ENCODE measurements around the gene SLC8B1.

The SLC8B1 gene

GRCh38 chr12:113318900-113319628, 15.8 kb downstream of the SLC8B1 start:
- no peak for DNase-seq

- no peak for DNase-seq
These were observed 16.8 kb downstream of the SLC8B1 start for GRCh38 chr12:113318046-113318656.

DNA sequence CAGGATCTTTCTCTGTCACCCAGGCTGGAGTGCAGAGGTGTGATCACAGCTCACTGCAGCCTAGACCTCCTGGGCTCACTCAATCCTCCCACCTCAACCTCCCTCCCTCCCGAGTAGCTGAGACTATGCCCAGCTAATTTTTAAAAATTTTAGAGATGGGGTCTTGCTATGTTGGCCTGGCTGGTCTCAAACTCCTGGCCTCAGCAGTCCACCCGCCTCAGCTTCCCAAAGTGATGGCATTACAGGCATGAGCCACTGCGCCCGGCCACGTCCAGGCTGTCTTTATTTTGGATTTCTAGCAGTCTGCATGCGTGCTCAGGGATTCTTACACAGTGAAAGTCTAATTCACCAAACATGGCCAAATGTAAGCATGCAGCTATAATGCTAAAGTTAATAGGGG, 17.8 kb downstream of the SLC8B1 start:
- DNase-seq = no peak

- no peak for DNase-seq
These were observed 18.8 kb downstream of the SLC8B1 start for GRCh38 chr12:113316155-113316554.

GRCh38 chr12:113315358-113315757, 19.6 kb downstream of the SLC8B1 start:
- DNase-seq = no peak

DNA sequence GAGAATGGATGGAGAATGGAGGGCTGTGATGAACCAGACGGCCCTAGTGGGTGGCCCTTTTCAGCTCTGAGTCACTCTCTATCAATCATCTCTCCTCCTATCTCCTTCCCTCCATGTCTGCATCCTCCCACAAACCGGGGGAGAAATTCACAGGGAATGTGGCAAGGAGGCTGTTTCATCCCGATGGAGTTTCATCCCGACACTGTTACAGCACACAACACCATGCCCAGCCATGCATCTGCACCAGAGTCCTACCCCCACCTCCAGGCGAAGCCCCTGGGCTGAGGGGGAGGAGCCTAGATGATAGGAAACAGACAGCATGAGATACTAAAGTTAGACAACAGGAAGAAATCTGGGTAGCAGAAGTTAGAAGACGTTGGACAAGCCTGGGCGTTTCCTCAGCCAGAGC, 20.8 kb downstream of the SLC8B1 start:
- DNase-seq = no peak

- DNase-seq = no peak
These were observed 24.4 kb downstream of the SLC8B1 start for GRCh38 chr12:113310489-113310888.

GRCh38 chr12:113306382-113306781, 28.5 kb downstream of the SLC8B1 start:
- DNase-seq = no peak

DNA sequence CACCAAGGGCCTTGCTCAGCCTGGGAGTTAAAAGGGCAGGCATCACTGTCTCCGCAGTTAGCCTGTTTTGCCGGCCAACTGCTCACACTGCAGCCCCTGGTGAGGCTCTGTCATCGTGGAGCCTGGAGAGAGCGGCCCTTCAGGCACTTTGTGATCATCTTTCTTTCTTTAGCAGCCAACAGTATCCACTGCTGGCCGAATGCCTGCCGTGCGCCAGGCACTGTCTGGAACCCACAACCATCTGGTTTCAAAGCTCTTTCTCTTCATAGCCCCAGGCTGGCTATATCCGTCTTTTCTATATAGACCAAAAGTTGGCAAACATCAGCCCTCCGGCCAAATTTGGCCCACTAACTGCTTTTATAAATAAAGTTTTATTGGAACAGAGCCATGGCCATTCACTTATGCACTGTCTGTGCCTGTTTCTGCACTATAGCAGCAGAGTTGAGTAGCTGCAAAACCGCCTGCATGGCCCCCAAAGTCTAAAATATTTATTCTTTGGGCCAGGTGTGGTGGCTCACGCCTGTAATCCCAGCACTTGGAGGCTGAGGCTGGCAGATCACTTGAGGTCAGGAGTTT, 29.5 kb downstream of the SLC8B1 start:
- DNase-seq = no peak

- DNase-seq = no peak
These were observed 31.8 kb downstream of the SLC8B1 start for GRCh38 chr12:113302886-113303640.

- DNase-seq = no peak
These were observed 32.4 kb downstream of the SLC8B1 start for GRCh38 chr12:113302466-113302865.

DNA sequence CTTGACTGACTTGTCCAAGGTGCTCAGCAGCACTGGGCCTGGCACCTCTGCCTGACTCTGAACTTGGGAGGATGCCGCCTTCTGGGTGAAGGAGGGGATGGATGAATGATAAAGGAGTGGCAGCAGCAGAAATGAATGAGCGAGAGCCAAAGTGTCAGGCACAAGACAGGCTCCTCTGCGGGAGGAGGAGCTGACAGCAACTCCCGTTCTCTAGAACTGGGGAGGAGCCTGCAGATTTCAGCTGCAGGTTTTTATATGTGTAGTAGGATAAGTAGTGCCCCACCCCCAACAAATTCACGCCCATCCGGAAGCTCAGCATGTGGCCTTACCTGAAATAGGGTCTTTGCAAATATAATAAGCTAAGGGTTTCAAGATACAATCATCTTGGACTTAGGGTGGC, 33.1 kb downstream of the SLC8B1 start:
- no peak for DNase-seq

DNA sequence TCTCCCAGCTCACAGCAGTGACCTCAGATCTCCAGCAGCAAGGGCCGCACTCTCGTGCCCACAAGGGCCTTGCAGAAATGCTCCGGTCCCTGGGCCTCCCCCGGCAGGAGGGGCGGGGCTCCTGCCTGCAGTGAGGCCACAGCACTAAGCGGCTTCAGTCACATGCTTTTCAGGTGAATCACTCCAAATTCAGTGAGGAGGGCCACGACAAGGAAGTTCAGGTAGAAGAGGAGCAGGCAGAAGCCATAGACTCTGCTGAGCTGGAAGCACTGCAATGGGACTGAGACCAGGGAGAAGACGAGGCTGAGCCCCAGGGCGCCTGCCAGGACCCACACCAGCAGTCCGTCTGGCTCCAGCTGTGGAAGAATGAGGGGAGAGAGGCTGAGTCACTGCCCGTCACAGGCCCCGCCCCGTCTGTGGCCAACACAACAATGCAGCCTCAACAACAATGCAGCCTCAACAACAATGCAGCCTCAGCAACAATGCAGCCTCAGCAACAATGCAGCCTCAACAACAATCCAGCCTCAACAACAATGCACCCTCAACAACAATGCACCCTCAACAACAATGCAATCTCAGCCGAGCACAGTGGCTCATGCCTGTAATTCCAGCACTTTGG, 35.2 kb downstream of the SLC8B1 start:
- DNase-seq = no peak

- DNase-seq = no peak
These were observed 35.9 kb downstream of the SLC8B1 start for GRCh38 chr12:113298861-113299545.

DNA sequence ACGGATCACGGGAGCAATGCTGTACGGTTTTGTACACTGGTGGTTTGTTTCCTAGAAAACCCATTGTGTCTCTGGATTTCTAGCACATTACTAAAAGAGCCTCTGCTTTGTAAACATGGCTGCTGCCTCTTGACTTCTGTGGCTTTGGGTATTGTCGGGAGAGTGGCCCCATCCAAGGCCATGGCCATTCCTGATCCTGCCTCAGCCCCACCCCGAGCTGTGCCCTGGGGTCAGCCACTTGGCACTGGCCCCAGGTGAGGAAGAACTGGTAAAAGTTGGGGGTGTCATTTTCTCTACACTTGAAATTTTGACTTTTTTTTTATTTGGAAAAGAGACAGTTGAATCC, 36.5 kb downstream of the SLC8B1 start:
- DNase-seq = no peak

DNA sequence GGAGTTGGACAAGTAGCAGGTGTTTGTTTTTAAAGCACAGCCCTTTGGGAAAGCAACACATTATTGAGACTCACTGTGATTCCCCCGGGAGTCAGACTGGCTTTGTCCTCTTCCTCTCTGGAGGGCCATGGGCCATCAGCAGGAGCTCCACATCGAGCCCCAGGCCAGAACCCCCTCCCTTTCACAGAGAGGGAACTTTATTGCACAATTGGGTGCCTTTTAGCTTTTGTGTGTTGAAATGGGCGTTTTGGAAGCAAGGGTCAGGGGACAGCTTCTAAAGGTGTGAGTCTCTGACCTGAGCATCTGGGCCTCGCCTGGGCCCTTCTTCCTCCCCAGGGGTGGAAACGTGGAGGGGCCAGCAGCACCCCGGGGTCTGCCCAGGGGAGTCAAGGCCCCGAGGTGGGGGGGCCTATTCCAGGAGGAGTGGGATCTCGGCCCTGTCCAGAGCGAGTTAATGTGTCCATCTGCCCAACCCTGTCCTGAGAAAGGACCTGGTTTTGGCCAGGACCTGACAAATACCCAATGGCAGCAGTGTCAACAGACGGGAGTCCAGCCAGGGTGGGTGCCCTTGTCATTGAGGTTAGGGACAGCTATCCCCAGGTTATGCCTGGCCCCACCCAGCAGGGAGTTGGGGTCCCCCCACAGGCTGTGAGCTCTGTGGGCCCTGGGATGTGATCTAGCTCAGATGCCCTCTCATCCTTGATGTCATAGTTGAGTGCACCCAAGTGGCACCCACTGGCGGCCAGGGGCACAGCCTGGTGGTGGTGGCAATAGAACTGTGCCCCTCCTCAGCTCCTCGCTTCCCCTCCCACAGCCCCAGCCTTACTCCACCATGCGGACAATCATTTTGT, 37.1 kb downstream of the SLC8B1 start:
- DNase-seq = no peak

- DNase-seq = no peak
These were observed 37.7 kb downstream of the SLC8B1 start for GRCh38 chr12:113297214-113297587.

DNA sequence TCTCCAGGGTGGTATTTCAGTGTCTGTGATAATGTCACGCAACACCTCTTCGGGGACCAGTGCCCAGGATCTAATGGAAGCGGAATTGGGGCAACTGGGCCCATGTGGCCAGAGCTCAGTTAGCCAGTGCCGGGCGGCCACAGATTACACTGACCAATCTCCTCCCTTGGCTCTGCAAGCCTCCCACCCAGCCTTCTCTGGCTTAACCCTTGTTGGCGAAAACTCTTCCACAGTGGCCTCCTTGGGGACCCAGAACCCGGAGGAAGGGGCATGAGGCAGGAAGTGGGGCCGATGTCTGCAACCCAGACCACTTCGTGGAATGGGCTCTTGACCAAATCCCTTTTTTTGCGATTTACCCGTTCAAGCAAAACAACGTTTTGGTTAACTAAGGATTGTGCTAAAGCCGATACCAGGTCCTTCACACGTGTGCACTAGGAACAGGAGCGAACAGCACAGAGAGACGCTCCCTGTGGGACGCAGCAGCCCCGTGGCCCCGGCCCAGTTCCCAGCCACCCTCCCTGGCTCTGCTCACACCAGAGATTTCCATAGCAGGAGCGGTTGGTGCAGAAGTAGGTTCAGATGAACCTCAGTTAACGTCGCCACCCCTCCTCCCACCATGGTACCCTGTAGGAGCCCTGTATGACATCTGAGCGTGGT, 38.2 kb downstream of the SLC8B1 start:
- DNase-seq = no peak

- no peak for DNase-seq
These were observed 38.9 kb downstream of the SLC8B1 start for GRCh38 chr12:113295886-113296556.

GRCh38 chr12:113293100-113293499, 41.8 kb downstream of the SLC8B1 start:
- no peak for DNase-seq

DNA sequence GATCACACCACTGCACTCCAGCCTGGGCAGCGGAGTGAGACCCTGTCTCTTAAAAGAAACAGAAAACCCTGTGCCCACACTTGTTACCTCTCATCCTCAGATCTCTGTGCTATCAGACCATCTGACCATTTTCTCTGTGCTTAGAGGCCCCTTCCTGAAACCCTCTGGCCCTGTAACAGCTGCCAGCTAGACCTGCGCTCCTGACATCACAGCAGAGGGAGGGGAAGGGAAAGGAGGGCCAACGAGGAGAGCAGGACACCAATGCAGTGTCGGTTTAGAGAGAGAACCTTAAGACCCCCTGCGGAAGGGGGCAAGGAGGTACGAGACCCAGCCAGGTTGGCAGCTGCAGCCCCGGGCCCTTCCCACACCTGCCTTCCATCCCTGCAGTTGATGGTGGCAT, 42.4 kb downstream of the SLC8B1 start:
- DNase-seq = no peak
